HG02970 (cell line): ENCODE data around the gene PTPRO.

Experiments used
- ATAC-seq: cut with Tn5 transposase; IDR thresholded peaks from one replicate; pipeline ENCODE4 v1.9.1; 2021; ENCODE audit warnings: mild to moderate bottlenecking, moderate library complexity, moderate number of reproducible peaks; ENCODE audit not compliant: unreplicated experiment, low FRiP score

PTPRO gene

GRCh38 chr12:15322164-15323061 lies at the start of gene PTPRO:
PTPRO (plus strand) TSS chr12:15322508.
- ATAC-seq = no peak

DNA sequence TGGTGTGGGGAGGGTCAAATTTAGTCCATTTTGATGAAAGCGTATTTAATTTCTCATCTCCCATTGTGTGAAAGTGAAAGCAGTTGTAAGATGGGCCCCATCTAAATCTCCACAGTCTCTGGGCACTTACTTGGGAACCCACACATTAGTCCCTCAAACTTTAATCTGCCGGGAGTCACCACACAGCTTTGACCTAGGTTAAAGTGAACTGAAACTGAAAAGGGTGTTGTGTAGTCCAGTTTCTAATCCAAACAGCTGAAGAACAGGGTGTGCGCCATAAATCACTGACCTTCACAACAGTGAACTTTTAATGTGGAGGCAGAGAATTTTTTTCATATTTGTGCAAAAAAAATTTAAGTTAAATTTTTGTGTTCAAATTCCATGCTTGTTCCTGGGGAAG lies 48.4 kb upstream of the PTPRO start:
- ATAC-seq = no peak

DNA sequence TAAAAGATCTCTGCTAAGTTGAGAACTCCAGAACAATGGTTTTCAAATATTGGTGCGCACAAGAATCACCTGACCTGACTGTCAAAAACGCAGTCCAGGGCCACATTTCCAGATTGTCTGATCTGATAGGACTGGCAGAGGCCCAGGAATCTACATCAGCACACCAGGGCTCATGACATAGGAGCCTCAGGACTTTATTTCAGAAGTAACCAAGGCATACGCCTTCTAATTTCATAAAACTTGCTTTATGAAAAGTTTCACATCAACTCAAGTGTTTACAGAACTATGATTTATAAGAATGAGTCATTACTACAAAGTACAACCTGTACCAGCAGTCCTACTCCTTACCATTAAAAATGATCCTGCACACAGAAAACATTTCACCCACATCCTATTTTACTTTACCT lies 47.7 kb upstream of the PTPRO start:
- ATAC-seq = no peak

DNA sequence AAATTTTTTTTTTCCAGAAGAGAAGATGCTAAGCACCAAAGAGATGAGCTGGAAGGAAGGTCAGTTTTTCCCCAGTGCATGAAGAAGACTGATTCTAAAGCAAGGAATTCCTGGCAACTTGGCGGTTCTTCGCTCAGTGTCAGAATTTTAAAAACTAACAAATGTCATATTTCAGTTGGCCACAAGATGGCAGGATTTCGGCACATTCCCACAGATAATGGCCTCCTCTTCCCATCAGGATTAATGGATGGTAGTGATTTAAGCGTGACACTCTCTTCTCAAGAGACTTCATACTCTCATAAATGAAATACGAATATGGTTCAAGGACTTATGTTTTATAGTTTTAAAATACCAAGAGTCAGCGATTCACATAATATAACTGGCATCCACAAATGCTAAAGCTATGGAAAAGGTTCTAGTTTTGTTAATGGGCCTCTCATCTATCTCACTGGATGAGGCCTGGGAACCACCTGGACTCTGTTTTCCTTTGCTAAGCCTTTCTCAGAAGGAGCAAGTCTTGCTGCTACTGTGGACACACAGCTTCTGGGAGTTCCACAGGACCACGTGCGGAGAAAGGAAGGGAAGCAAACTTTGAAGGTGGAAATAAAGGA lies 46.1 kb upstream of the PTPRO start:
- ATAC-seq = no peak

DNA sequence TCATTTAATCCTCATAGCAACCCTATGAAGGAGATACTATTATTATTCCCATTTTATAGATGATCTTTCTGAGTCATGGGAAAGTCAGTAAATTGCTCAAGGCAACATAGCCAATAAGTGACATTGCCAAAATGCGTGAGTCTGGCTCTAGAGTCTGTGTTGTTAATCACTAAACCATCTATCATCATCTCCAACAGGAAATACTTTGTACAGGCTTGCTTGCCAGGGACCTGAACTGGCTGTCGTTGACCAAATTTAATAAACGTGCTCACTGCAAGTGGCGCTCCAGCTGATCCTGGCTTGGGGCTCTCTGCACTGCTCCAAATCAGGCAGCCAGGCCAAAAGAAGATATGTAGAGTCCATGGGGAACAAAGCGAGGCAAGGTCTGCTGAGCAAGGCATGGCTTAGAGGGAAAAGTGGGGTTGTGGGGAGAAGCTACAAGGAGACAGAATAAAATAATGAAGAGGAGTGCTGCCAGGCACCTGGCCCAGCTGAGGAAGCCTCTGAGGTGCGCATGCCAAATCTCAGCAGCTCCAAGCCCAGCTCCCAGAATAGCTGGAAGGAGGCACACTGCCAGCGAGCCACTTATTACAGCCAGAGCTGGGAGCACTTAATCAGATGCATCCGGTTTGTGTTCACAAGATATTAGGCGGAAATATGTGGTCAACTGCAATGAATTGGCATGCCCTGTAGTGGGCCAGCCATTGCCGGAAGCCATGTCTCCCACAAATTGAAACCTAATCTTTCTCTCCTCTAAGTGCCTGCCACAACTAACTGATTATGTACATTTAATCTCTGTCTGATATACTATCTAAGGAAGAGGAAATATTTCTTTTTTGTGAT lies 43.3 kb upstream of the PTPRO start:
- ATAC-seq = peak; percentile 74

- no peak for ATAC-seq
Measured at GRCh38 chr12:15280930-15281329, 41.4 kb upstream of the PTPRO start.

DNA sequence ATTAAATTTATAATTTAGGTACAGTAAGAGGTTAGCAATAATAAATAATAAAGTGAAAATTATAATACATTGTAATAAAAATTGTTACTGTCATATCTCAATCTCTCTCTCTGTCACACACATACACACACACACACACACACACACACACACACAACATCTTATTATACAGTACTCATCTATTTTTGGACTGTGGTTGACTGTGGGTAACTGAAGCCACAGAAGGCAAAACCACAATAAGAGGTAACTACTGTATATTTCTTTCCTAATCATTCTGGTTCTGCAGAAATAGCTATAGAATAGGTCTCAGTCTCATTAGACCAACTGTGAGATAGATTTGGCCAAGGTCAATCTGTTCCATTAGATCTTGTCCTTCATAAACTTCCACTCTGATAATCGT lies 33.1 kb upstream of the PTPRO start:
- no peak for ATAC-seq

- no peak for ATAC-seq
Measured at GRCh38 chr12:15293731-15294130, 28.6 kb upstream of the PTPRO start.

DNA sequence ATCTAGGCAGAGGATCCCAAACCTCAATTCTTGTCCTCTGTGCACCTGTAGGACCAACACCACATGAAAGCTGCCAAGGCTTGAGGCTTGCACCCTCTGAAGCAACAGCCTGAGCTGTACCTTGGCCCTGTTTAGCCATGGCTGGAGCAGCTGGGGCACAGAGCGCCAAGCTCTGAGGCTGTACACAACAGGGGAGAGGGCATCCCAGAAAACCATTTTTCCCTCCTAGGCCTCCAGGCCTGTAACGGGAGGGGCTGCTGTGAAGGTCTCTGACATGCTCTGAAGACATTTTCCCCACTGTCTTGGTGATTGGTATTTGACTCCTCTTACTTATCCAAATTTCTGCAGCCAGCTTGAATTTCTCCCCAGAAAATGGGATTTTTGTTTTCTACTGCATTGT lies 22.4 kb upstream of the PTPRO start:
- no peak for ATAC-seq

DNA sequence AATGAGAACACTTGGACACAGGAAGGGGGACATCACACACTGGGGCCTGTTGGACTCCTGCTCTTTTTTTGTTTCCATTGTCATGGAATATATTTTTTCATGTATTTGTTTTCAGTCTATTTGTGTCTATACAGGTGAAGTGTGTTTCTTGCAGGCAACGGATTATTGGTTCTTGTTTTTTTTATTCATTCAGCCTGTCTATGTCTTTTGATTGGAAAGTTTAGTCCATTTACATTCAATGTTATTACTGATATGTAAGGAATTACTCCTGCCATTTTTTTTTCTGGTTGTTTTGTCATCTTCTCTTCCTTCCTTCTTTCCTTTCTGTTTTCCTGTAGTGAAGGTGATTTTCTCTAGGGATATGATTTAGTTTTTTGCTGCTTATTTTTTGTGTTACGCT lies 18.0 kb upstream of the PTPRO start:
- no peak for ATAC-seq

- ATAC-seq = no peak
Measured at GRCh38 chr12:15306605-15307004, 15.7 kb upstream of the PTPRO start.

GRCh38 chr12:15307079-15307478 lies 15.2 kb upstream of the PTPRO start:
- no peak for ATAC-seq

DNA sequence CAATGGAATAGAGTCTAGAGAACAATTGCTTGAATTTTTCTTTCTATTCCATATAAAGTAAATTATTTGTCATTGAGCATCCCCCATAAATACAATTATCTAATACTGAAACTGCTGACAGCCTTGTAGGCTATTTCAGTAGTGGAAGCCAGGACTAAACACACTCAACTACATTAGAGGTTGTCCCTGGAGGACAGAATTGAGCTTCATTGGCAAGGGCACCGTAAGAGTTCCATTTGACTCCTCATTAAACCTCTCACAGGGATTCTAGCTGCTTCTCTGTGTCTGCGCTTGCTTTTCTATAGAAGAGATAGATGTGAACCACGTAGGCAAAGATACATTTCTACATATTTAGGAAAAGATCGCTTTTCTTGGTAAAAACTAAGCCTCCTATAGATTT lies 3.5 kb upstream of the PTPRO start:
- no peak for ATAC-seq

DNA sequence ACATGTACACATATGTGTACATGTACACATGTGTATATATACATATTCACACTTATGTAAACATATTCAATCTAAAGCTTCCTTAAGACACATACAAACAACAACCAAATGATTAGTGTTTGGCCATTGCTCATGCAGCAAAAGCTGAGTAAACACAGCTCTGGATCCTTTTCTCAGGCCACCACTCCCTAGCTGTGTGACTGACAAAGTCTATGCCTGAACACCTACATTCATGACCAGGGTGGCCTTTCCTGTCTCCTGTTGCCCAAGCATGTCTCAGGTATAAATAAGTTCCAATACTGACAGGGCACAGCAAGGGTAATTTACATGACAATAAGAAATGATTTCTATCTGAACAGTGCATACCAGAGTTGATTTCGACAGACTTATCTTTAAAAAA lies 1.4 kb upstream of the PTPRO start:
- ATAC-seq = no peak

DNA sequence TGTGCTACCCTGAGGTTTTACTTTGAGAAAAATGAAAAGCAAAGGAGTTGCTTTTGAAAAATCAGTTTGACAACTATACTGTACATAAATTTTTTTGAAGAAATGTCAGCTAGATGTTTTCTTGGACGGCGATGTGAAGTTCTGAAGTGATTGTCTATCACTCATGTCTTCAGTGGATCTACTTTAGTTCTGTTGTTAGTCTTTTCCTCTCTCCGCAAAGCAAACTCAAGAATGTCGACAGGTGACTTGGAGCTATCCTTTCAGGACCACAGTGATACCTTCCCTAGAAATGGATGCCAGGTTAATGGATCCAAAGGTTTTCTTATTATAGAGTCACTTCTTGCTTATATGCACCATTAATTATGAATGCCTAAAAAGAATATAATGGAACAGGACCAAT lies 1.2 kb downstream of the PTPRO start:
- no peak for ATAC-seq

DNA sequence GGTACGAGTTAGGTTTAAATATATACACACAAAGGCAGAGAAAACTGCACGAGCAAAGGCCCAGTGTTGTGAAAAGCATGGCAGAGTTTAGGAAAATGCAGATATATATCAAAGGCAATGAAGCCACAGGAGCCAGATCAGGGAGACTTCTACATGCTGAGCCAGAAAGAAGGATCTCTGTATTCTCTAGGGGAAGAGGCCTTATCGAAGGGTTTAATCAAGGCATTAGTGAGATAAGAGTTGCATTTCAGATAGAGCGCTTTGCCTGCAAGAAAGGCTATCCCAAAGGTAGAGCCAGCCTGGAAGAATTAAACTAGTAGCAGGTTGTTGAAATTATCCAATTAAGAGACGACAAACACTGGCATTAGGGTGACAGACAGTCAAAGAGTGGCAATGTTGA lies 7.6 kb downstream of the PTPRO start:
- ATAC-seq = no peak

DNA sequence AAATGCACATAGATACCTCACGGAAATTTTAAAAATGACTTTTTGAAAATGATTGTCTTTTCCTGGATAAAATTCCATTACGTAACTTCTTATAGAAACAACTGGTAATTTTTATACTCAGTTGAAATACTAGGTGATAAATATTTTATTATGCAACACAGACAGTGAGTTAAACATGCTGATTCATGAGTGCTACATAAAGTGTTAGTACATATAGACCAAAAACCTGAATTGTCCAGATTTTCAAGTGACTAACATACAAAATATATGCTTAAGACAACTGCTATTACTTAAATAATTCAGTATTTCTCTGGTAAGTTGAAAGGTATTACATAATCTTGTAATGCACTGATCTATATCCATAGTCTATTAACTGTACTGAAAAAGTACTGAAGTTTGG lies 11.9 kb downstream of the PTPRO start:
- ATAC-seq = no peak

GRCh38 chr12:15335959-15336358 lies 13.7 kb downstream of the PTPRO start:
- ATAC-seq = no peak

DNA sequence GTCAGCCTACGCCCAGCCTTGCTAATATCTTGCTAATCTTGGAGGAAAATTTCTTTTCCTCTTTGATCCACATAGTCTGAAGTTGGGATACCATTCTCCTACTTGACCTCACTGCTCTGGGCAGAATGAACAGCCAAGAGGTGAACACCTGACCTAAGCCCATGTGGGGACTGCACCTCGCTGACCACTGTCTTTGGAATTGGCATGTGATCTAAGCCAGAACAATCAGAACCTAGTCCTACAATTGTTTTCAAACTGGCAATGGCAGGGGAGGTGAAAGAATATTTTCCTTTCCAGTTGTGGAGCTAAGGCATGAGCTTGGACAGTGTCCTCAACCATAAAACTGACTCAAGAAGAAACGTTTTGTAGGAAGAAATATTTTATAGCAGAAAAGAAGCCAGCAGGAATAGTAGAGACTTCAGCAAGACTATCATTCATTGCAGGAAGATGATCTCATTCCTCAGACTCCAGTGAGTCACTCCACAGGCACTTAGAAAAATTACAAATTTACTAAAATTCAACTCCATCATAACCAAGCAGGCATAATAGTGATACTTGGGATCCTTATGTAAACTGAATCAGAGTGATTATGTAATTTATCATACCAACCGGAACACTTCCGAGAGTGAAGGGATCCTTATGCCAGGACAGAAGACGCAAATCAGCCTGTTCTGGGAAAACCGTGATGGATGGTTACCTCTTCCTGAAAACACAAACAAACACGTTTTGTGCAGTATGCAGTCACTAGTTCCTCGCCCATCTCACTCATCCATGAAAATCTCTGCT lies 14.7 kb downstream of the PTPRO start:
- no peak for ATAC-seq

DNA sequence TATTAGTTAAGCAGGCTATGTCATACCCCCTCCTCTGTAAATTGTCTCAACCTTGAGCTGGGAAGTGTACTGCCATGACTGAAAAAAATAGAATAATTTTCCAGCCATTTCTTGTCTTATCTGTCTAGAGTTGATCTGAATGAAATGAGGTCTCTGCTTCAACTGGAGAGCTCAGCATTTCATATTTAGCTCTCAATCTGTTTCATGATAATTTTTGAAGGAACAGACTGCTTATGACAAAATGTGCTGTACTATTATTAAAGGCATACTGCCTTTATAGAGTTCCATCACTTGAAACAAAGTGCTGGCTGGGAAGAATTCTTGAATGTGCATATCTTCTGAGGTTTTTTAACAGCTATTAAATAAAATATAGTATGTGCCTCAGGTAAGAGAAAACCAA lies 19.1 kb downstream of the PTPRO start:
- no peak for ATAC-seq
